ENCODE results near the gene REN. TPM values are rescaled to one million over a fixed set of nuclear protein-coding genes. Genes with fewer than 3 reads are reported as not detected.

REN gene
- total RNA-seq: not detected in 2 replicates

GRCh38 chr1:204166219-204166618 lies at the start of gene REN:
Gene REN, minus strand, starts transcription at chr1:204166337. Its CDS starts 44 bp downstream, at chr1:204166293.

GRCh38 chr1:204213668-204214662 lies 47.8 kb upstream of the REN start, which contains the start of gene GOLT1A:
Gene GOLT1A, minus strand, starts transcription at chr1:204213988. Its CDS starts 82 bp downstream, at chr1:204213906.

GRCh38 chr1:204196068-204196795 lies 30.1 kb upstream of the REN start, which contains the start of gene KISS1:
Gene KISS1, minus strand, starts transcription at chr1:204196491. Its CDS starts 3,615 bp downstream, at chr1:204192876.

GRCh38 chr1:204151552-204152309 lies 14.4 kb downstream of the REN start, which contains the start of gene ETNK2:
Gene ETNK2, minus strand, starts transcription at chr1:204152044. Its CDS starts 192 bp downstream, at chr1:204151852.

Other genes with a start within 250 kb of the REN start
- 6.3 and 6.6 TPM in 2 replicates for gene SOX13, start 93.2 kb downstream of the REN start, total RNA-seq
- 7.5 and 10.6 TPM in 2 replicates for gene ETNK2, start 14.3 kb downstream of the REN start, total RNA-seq
- gene KISS1, start 30.2 kb upstream of the REN start, total RNA-seq: not detected in 2 replicates
- gene GOLT1A, start 47.7 kb upstream of the REN start, total RNA-seq: not detected in 2 replicates
- 4.0 and 4.6 TPM in 2 replicates for gene PLEKHA6, start 193.6 kb upstream of the REN start, total RNA-seq
- gene PPP1R15B, start 245.5 kb upstream of the REN start, total RNA-seq: 20.6 and 24.9 TPM in 2 replicates

Measured in cardiac ventricle fibroblast (primary cell).